SHP77 (cell line): ENCODE data around the gene SPTSSB.

Source experiments
- DNase-seq, 2 experiments: peaks; one replicate each; lab custom pipeline; 2025; lab: John Stamatoyannopoulos, UW

SPTSSB gene

DNA sequence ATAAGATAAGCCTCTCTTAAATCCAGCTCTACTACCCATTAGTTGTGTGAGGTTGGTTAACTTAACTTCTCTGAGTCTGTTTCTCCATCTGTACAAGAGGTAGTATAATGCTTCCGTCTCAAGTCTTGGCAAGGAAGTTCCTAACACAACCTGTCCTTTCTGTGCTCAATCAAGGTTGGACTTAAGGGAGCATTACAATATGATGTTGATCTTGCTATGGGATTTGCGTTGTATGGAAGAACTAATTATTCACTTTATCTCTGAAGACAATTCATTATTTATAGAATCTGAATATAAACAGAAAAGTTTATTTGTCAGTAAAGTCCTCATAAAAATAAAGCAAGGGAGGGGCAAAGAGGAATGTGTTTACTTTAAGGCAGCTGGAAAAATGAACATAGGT lies 18.9 kb upstream of the SPTSSB start:
- no peak for DNase-seq

DNA sequence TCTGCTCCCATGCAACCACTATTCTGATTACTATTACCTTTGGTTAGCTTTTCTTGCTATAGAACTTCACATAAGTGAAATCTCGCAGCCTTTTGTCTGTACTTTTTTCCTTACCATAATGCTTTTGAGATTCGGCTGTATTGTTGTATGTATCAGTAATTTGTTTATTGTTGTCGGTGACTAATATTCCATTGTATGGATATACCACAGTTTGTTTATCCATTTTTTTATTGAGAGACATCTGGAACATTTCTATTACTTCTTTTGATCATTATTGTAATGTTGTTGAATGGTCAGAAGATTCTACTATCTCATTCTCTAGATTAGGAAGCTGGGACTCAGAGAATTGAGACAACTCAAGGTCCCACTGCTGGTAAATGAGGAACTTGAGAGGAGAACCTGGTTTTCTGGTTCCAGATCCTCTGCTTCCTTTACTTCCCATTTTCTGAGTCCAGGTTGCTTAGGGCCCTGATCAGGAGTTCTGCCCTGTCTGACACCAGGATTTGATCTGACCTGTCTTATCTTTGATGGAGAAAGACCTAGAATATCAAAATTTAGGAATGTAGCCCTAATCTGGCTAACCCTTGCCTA lies 18.2 kb upstream of the SPTSSB start:
- no peak for DNase-seq

DNA sequence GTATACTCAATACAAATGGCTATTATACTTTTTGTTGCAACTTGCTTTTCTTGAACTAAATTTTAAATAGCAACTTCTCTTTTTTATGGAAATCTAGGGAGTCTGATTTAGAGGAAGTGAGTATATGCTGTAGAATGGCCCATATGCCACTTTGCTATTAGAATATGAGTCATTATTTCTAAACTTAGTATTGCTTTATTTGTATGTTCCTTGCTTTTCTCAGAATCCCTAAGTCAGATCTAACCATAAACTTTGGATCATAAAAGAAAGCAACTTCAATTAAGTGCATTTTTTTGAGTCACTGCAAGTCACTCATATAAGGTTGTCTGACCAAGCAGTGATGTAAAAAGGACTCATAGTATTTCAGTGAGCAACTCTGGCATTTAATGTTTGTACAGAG lies 17.5 kb upstream of the SPTSSB start:
- DNase-seq, result no peak

DNA sequence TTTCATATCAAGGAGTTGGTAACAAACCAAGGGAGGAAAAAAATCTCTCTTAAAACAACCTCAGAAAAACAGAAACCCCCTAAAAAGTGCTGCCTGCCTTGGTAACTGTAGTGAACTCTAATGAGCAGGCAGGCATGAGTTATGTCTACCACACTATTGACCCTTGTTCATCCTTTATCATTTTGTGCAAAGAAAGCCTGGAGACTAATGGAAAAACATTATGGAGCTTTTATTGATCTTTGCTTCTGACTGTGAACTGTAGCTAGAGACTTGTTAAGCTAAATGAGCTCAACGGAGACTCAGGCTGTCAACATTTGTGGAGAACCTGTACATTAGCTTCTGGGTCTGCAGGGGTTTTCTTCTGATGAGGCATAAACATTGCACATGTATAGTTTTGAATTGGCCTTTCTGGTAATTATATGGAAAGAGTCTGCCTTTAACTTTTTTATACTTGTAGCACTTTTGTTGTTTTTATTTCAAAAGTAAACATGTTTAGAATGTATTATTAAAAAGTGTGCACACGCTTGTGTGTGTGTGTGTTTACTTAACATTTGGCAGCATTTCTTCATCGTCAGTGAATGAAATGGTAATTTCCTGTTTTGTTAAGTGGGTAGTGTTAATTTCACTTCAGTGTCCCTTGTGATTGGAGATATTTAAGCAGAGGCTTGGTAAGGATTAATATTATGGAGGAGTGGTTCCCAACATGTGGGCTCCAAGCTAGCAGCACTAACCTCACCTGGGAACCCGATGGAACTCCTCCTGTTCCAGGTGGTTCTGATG lies 15.9 kb upstream of the SPTSSB start:
- DNase-seq, result no peak

DNA sequence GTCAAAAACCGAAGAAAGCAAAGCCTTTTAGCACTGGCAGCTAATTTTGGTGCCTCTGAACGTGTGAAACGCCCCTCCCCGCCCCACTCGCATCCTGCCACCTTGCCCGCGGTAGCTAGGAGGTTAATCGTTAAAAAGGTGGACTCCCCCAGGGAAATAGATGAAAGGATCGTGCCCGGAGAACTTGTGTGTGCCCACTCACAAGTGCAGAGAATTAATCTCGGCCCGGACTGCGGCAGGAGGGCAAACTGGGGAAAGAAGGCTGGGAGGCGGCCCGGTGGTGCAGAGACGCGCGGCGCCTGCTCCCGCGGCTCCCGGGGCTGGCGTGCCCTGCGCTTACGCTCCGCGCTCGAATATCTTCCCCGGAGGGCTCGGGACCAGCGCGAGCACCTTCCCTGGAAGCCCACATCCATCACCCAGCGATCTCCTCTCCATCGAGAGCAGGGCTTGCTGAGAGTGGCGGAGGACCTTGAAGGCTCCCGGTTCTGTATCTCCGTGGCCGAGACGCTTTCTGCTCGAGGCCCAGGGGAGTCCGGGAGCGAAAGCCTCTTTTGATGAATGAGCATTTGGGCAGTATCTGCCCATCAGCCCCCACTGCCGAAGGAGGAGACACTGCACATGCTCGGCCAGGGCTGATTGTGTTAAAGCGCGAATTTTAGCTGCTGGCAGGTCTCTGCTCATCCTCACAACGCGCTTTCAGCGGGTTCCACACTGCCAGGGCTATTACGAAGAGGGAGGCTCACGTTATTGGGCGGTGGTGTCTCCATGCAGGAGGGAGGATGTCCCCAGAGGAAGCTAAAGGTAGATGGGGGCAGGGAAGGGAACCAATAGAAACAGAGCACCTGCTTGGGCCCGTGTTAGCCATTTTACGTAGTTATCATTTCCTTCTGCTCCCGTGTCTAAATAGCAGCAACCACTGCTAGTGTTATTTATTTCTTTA lies 1.3 kb upstream of the SPTSSB start:
- peak; percentile 55 to 64 for DNase-seq

DNA sequence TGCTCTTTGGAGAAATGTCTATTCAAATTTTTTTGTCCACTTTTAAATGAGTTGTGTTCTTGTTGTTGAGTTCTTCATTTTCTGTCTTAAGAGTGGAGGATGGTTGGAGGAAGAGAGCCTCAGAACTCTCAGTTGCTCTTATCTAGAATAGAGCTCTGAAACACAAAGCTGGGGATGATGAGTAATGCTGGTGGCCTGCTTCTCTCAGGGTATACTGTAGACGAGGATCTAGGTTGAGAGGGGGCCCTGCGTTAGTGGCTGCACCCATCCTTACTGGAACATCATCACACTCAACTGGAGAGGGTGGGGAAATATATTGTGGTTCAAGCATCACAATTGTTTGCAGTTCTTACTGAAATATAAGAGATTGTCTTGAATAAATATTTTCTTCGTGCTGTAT lies 1.8 kb downstream of the SPTSSB start:
- DNase-seq, result no peak

DNA sequence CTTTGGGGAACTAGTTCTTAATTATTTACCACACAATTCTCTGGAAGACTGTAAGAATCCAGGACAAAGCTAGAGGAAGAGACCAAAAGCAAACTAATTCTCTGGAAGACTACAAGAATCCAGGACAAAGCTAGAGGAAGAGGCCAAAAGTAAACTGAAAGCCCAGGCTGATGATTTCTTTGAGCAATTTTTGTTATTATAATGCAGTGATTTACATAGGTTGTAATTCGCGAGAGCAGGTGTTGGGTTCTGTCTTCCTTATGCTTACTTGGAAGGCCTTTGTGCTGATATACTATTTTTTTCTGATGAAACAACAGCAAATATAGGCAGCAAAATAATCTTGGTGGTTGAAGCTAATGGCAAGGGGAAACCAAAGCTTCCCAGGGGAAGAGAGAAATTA lies 5.2 kb downstream of the SPTSSB start:
- no peak for DNase-seq

DNA sequence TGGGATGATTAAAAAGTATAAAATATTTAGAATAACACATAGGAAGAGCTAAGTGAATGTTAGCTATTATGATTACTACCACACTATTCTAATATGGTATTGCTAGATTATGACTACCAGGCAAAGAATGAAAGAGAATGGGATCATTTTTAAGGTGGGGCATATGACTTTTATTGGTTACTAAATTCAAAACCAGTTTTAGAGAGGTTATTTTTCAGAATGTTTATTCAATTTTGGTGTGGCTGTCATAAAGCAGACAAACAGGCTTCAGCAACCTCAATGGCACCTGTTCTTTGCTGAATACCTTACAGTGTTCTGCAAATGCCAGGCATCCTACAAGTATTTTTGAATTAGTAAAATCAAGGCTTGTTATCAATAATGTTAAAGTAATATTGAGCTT lies 12.8 kb downstream of the SPTSSB start:
- DNase-seq, result no peak

DNA sequence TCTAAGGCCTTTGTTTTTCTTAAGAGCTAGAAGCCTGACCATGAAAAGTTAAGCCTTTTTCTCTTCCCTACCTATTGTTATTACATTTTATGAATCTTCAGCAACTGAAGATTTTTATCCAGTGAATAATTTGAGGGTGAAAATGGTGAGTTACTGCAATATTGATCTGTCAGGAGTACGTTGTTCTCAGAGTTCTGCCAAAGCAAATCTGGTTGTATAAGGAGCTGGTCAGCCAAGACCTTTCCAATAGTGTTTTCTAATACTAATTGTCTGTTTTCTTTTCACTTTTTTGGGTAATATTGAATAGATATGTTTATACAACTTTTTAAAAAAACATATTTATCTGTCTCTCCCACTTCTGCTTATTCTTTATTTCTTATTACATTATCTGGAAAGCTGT lies 15.0 kb downstream of the SPTSSB start:
- no peak for DNase-seq

DNA sequence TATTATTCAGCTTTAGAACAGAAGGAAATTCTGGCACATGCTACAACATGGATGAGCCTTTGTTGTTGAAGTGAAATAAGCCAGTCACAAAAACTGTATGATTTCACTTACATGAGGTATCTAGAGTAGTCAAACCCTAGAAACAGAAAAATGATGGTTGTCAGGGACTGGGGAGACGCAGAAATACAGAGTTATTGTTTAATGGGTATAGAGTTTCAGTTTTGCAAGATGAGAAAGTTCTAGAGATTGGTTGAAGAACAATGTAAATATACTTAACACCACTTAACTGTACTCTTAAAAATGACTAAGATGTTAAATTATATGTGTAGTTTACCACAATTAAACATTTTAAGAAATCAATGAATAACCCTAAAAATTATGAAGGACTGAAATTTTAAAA lies 15.8 kb downstream of the SPTSSB start:
- DNase-seq, result no peak

DNA sequence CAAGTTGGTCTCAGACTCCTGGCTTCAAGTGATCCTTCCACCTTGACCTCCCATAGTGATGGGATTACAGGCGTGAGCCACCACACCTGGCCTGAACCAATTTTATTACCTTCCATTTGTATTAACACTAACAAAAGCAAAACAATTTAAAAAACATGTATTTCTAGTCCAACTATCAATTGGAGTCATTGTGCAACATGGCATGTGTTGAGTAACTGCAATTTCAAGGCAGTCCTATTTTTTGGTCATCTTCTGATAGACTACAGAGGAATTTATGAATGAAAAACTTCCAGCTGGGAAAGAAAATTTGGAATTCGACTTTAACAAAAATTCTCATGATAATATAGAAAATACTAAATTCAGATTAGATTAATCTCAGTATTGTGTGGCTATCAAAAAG lies 16.8 kb downstream of the SPTSSB start:
- no peak for DNase-seq

DNA sequence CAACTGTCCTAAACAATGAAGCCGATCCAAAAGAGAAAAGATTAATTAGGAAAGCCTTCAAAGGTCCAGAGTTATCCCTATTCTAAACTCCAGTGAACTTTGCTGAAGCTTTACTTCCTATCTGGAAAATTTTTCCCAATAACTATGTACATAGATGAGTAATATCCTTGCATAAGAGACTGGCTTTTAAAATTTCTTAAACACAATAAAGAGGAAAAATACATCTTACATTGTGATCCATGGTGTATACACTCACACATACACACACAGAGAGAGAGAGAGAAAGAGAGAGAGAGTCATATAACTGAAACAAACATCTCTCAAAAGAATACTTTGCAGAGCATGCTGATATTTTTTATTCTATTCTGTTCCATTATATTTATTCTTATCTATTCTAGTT lies 20.0 kb downstream of the SPTSSB start:
- DNase-seq, result no peak

DNA sequence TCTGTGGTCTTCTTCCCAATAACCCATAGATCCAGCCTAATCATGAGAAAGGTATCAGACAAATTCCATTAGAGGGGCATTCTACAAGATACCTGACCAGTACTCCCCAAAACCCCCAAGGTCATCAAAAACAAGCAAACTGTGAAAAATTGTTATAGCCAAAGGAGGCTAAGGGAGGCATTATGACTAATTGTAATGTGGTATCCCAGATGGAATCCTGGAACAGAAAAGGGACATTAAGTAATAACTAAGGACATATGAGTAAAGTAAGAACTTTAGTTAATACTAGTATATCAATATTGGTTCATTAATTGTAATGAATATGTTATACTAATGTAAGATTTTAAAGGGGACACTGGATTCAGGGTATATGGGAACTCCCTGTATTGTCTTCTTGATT lies 20.4 kb downstream of the SPTSSB start:
- DNase-seq, result no peak

DNA sequence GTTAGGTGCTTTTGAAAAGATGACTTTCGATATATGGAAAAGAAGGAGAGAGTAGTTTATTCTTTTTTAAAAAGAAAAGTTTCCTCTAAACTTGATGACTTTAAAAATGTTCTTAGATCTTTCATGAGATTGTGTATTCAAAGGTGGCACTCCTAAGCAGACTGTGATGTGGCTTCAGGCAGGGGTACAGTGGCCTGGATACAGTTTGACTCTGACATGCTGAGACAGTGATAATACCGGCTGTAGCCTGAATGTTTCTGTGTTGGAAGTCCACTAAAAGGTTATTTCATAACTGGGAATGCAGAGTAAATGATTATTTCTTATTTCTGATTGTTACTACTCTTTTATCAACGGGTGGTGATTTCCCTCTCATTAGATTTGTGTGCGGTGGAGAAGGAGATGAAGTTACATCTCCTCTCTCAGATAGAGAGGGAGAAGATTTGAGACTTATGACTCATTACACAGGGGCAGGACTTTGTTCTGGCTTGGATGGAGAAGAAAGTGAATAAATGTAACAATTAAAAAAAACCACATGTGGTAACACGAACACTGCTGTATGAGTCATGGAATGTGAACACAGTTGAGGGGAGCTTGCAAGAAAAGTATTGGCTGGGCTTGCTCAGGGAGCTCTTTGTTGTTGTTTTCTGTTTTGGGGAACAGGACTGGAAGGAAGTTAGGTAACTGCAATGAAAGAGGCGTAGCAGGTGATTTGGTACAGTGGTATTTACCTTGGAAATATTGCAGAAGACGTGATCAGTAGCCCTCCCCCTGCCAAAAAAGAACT lies 21.6 kb downstream of the SPTSSB start:
- no peak for DNase-seq

DNA sequence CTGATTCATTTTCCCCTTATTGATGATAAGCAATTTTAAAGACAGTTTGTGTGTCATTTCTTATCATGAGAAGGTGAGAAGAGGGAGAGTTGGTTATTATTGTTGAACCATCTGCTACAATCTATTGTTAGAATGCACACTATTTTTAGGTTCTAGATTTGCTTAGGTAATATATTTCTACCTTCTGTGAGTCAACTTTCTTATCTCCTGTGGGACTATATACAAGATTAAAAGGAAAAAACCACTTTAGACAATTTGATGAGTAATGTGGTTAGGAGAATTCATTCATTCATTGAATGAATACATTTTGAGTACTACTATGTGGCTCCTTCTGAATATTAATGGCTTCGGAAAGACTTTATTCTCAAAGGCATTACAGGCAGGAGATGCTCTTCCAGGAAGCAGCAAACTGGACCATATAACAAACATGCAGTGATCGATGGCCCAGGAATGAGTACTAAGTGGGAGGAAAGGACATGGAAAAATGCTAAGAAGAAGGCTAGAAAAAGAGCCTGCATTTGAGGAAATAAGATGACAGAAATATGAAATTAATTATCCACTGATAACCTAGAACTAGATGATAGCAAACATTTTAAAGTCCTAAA lies 22.4 kb downstream of the SPTSSB start:
- no peak for DNase-seq

DNA sequence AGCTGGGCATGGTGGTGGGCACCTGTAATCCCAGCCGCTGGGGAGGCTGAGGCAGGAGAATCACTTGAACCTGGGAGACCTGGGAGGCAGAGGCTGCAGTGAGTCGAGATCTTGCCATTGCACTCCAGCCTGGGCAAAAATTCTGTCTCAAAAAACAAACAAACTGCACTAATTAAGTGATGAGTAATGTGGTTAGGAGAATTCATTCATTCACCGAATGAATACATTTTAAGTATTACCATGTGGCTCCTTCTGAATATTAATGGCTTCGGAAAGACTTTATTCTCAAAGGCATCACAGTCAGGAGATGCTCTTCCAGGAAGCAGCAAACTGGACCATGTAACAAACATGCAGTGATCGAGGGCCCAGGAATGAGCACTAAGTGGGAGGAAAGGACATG lies 23.6 kb downstream of the SPTSSB start:
- no peak for DNase-seq

DNA sequence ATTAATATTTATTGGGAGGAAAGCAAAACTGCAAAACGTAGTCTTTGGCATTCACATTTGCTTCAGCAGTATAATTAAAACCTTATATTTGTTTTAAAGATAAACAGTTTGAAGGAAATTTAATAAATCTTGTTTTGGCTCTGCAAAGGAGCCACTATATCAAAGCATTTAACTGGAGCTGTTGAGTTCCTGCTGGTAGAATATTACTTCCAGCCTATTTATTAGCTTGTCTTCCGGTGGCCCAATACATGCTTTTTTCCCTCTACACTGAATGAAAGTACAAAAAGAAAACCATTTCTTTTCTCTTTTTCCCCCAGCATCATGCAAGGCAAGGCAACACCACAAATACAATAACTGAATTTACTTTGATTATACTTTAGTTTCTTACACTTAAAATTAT lies 26.3 kb downstream of the SPTSSB start:
- no peak for DNase-seq

DNA sequence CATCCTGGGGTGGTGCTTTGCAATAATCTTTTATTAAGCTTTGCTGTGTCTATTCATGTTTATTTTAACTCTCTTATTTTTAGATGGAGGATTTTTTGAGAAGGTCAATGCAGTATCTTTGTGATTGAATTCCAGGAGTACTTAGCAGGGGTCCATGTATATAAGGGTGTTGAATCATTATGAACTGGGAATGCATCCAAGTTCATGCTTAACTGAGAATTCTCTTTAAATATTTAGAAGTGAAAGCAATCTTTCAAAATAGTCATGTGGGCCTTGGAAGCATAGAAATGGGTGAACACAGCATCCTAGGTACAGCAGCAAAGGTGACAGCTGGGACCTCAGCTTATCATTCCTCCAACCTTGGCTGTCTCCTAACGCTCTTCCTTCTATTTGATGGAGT lies 27.3 kb downstream of the SPTSSB start:
- no peak for DNase-seq

DNA sequence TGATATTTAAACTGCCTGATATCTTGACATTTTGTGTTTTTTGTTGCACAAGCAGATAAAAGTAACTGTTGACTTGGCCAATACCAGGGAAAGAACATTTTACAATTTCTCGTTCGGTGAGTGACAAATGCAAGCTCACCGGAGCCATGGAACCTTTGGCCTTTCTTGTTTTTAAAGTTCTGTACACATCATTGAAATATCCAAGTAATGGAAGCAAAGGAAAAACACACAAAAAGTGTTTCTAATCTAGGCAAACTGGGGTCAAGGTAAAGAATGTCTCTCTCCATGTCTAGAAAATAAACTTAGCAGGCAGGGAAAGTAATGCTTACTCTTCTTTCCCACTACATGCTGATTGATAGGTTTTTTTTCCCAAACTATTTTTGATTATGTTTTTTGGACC lies 27.8 kb downstream of the SPTSSB start:
- no peak for DNase-seq

DNA sequence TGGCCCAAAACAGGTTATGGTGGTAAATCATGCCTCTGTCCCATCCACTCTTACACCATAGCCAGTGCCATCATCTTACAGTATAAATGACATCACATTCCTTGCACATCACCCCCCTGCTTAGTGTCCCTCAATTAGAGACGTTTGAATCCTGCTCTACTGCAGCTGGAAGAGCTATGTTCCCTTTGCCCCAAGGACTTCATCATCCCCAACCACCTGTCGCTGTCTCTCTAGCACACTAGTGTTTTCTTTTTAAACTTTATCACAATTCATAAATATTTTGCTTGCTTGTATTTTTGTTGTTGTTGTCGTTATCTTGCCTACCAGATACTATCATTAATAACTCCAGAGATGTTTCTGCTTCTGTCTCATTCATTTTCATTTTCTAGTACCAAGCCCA lies 28.7 kb downstream of the SPTSSB start:
- no peak for DNase-seq
